SW480 (cell line): ENCODE results near the gene P4HB.

Experiments
- DNase-seq: peaks from one replicate; pipeline ENCODE4 v3.0.0-alpha.2; 2016; ENCODE audit warnings: low spot score

P4HB gene

DNA sequence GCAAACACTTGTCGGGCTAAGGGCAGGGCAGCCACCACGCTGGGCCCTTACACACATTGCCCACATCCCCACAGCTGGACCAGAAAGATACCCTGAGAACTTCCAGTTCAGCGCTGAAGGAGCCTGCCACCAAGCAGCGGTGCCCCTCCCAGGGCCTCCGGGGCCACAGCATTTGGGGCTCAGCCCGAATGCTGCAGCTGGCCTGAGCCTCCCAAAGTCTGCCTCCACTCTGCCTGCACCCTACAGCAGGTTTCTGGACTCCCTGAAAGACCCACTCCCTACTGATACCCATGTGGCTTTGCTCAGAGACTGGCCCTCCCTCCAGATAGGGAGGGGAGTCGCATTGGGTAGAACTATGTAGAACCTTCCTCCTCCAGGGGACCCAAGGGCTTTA is 28.8 kb downstream of the P4HB start:
- no peak for DNase-seq

GRCh38 chr17:81829858-81830257 is 30.5 kb downstream of the P4HB start:
- no peak for DNase-seq

DNA sequence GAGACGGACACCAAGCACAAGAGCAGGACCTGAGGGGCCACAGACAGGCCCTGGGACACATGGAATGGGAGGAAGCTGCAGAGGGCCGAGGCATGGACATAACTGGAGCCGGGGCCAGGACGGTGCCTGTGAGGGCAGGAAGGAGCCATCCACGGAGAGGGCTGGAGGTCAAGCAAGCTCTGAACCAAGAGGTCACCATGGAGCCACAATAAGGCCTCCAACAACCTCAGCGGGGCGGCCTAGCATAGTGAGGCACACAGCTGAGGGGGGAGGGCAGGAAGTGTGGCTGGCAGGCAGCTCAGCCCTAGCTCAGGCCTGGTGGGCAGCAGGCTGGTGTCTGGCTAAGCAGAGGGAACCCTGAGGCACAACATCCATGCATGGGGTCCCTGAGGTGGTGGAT is 31.7 kb downstream of the P4HB start:
- DNase-seq = no peak

- peak; percentile 46 for DNase-seq
Measured at GRCh38 chr17:81825841-81826466, 34.4 kb downstream of the P4HB start.

DNA sequence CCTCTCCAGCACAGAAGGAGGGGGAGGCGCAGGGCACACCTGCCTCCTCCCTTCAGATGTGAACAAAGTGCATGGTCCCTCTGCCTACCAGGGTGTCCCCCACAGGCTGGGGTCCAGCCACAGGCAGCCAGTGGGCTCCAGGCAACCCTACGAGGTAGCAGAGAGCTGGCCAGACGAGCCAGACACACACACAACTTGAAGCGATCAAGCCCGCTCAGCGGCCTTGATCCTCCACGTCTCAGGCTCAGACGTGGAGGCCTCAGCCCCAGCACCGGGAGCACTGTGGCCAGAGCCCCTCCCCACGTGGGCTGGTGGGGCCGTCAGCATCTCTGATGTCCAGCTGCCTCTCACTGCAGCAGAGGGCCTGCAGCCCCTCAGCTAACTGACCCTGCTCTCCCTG is 35.7 kb downstream of the P4HB start:
- no peak for DNase-seq

- DNase-seq = no peak
Measured at GRCh38 chr17:81823820-81824550, 36.4 kb downstream of the P4HB start.

GRCh38 chr17:81822996-81823819 is 37.1 kb downstream of the P4HB start:
- DNase-seq = no peak

DNA sequence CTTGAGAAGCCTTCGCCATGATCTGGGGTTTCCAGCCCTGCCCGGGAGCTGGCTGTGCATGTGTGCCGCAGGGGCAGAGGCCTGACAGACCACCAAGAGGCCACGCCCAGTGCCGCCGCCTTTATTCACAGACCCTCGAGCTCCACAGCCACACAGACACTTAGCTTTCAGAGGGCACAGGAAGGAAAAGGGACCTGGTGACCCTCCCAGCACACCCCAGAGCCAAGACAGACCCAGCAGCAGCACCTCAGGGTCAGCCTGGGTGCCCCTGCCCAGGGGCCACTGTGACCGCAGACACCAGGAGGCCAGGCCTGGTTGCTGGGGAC is 38.1 kb downstream of the P4HB start:
- DNase-seq = no peak

DNA sequence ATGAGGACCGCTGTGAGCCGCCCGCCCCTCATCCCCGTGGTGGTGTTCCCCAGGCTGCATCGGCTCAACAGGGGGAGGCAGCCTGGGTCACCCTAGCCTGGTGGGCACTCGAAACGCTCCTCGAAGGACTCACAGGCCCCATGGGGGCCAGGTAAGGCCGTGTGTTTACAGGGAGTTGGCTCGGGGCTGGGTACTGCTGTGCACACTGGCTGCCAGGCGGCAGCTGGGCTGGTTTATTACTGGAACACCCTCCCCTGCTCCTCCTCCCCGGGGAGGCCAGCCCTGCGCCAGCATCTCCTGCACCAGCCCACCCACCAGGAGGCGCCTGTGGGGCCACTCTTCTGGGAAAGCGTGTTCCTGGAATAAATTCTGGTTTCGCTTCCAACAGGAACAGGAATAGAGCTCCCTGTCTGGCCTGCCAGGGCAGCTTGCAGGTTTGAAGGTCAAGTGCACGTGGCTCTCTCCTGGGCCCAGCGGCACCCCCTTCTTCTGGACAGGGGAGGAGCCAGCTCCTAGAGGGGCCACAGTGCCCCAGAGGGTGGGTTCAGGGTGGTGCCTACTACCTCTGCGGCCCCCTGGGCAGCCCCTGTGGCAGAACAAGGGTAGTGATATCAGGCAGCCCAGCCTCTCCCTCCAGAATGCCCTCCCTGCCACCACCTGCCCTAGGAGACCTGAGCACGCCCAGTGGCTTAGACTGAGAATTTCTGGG is 38.6 kb downstream of the P4HB start:
- DNase-seq = peak; percentile 64

DNA sequence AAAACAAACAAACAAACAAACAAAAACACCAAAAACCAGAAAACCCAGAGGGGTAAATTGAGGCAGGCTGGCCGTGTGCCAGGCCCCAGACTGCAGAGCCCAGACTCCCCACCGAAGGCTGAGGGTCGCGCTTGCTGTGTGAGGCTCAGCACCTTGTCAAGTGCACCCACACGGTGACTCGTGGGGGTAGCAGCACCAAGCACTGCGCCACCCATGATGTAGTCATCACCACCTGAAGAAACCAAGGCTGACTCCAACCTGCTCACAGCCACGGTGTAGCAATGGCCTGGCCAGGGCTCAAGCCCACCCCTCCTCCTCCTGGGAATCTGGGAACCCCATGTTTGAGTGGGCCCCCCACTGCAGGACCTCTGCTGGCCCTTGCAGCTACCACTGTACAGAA is 39.2 kb downstream of the P4HB start:
- DNase-seq = no peak

- no peak for DNase-seq
Measured at GRCh38 chr17:81819708-81820107, 40.6 kb downstream of the P4HB start.

DNA sequence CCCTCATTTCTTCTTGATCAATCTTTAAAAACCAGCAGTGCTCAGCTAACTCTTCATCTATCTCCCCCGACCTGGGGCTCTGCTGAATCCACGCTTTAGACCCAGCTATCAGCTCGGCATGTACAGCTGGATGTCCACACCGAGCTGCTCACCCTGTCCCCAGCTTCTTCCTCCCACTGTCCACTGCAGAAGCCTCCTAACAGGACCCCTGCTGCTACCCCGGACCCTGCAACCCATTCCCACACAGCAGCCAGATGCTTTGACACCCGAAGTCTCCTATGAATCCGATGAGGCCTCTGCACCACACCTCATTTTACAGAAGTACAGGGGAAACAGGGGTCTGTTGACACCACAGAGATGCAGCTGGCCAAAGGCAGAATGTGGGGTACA is 42.6 kb downstream of the P4HB start:
- no peak for DNase-seq

DNA sequence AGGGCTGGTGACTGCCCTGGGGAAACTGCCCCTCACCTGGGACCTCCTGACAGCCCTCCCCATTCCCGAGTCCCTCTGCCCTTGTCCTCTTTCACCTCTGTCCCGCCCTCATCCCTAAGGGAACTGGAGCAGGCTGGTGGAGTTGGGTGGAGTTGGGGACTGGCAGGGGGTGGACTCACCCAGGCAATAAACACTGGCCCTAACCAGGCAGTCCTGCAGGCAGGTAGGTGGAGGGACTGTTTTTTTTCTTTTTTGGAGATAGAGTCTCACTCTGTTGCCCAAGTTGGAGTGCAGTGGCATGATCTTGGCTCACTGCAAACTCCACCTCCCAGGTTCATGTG is 44.7 kb downstream of the P4HB start:
- no peak for DNase-seq

DNA sequence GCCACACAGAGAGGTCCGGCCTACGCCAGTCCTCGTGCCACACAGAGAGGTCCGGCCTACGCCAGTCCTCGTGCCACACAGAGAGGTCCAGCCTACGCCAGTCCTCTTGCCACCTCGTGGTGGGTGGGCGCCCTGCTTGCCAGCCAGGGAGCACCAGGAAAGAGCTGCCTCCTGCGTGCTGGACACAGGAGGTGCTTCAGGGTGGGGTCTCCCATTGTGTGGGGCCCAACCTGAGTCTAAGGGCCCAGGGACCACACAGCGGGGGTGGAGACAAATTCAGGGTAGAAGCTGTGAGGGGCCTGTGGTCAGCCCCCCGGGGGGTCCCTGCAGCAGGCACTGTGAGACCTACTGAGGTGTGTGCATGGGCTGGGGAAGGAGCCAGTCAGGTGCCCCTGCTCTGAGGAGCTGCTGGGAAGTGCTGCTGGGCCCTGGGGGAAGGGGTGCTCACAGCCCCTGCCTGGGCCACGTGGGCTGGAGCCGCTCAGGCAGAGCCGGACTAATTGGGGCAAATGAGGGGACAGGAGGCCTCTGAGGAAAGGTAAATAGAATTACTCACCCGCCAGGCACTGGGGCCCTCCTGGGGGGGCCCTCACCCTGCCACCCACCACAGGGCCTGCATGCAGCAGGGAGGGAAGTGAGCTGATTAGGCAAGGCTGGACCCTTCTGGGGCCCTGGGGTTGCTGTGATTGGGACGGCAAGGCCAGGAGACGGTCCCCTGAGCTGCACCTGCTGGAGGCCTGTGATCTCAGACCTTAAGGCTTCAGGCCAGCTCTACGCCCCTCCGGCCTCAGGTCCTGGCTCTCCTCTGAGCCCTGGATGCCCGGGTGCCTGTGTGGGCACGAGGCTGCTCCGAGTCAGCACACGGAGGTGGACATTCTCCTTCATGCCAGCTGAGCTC is 45.3 kb downstream of the P4HB start:
- peak; percentile 29 for DNase-seq

GRCh38 chr17:81813861-81814683 is 46.3 kb downstream of the P4HB start:
- DNase-seq = no peak

DNA sequence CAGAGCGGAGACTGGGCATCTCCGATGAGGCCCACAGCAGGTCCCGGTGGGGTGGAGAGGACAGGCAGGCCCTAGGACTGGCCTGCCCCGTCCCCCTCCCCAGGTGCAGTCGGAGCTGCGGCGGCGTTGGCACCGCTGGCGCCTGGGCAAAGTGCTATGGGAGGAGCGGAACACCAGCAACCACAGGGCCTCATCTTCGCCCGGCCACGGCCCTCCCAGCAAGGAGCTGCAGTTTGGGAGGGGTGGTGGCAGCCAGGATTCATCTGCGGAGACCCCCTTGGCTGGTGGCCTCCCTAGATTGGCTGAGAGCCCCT is 47.0 kb downstream of the P4HB start:
- no peak for DNase-seq

- DNase-seq = no peak
Measured at GRCh38 chr17:81812571-81813370, 47.6 kb downstream of the P4HB start.

DNA sequence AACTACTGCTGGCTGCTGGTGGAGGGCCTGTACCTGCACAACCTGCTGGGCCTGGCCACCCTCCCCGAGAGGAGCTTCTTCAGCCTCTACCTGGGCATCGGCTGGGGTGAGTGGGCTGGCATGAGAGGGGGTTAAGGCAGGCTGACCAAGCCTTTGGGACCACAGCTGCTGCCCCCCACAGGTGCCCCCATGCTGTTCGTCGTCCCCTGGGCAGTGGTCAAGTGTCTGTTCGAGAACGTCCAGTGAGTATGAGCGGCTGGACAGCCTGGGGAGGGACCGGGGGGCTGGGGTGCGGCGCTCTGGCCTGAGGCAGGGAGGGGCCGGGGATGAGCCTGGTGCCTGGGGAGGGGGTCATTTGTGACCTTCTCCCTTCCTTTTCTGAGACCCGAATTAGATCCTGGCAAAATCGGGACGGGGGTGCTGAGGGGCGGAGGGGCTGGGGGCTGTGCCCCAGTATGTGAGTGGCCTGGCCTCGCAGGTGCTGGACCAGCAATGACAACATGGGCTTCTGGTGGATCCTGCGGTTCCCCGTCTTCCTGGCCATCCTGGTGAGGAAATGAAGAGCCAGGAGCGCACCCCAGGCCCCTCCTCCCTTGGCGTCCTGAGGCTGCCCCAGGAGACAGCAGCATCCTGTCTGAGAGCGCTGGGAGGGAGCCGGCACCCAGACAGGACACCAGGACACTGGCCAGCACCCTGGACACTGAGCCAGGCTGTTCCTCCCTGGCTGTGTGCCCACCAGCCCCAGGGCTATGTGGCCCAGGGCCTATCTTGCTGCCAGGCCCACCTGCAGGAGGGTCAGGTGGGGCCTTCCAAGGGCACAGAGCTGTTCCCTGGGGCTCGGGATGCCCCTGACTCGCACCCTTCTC is 48.4 kb downstream of the P4HB start:
- DNase-seq = no peak
